Measurements from ENCODE around the gene SCNN1A.

DNA sequence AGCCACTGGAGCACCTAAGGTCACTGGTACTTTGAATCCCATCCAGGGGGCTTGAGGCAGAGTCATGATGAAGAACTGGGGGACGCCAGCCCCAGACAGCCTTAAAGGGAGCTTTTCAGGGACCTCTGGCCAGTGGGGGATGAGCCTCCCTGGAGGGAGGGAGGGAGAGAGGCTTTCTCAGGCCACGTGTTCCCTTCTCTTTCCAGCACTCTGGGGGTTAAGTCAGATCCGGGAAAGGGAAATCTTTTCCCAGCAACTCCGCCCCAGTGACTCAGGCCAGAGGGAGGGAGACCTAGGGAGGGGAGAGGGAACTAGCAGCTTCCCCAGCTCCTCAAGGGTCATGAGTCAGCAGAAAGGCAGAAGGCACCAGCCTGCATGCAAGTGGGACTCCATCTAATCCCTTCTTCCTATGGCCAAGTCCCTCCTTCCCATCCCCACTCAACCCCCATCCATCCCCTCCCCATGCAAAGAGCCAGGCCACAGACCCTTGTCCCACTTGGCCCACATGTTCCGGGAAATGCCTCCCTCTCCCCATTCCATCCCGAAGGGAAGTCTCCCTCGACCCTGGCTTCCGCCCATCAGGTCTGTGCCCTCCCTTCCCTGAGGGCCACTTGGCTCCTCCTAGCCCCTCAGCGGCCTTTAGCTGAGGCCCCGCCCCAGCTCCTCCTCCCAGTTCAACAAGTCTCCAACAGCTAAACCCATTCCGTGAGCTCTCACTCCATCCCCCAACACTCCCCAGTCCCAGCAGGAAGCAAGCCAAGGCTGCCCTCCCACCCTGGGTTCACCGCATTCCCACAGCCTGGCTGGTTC is 39.1 kb downstream of the SCNN1A start:
- TF ChIP-seq, protein P1, sequence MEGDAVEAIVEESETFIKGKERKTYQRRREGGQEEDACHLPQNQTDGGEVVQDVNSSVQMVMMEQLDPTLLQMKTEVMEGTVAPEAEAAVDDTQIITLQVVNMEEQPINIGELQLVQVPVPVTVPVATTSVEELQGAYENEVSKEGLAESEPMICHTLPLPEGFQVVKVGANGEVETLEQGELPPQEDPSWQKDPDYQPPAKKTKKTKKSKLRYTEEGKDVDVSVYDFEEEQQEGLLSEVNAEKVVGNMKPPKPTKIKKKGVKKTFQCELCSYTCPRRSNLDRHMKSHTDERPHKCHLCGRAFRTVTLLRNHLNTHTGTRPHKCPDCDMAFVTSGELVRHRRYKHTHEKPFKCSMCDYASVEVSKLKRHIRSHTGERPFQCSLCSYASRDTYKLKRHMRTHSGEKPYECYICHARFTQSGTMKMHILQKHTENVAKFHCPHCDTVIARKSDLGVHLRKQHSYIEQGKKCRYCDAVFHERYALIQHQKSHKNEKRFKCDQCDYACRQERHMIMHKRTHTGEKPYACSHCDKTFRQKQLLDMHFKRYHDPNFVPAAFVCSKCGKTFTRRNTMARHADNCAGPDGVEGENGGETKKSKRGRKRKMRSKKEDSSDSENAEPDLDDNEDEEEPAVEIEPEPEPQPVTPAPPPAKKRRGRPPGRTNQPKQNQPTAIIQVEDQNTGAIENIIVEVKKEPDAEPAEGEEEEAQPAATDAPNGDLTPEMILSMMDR (IDR thresholded peaks at IDR 0.05; ENCODE audit: low read length): no peak
- TF ChIP-seq EZH2 (IDR thresholded peaks at IDR 0.05; ENCODE audit: borderline replicate concordance, low read length): no peak

Data from OCI-LY1 (cell line).